Measurements from ENCODE around the gene TMEM167A.
"Not testable (repeated sequence)": the region's sequence is repeated elsewhere in the genome, so short reads cannot be mapped to it uniquely, and the experiment has no call there.

The TMEM167A gene

GRCh38 chr5:83085106-83085505 lies 7.9 kb upstream of the TMEM167A start:
- no peak for DNase-seq

DNA sequence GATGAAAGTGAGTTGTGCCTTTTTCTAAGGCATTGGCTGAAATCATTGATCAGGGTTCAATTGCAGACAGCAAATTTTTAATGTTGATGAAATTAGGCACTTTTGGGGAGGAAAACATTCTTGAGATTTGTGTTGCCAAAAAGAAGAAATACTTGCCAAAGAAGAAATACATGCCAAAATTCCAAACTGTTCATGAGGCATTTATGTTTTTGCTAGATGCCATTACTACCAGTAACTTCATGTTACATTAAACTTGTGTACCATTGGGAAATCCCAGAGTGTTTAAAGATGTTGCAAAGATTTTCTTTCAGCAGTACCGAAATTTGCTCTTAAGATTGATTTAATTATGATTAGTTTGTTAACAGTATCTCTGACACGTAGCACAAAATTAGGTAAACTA lies 7.1 kb upstream of the TMEM167A start:
- no peak for DNase-seq

GRCh38 chr5:83082750-83083149 lies 5.6 kb upstream of the TMEM167A start:
- DNase-seq, result no peak

DNA sequence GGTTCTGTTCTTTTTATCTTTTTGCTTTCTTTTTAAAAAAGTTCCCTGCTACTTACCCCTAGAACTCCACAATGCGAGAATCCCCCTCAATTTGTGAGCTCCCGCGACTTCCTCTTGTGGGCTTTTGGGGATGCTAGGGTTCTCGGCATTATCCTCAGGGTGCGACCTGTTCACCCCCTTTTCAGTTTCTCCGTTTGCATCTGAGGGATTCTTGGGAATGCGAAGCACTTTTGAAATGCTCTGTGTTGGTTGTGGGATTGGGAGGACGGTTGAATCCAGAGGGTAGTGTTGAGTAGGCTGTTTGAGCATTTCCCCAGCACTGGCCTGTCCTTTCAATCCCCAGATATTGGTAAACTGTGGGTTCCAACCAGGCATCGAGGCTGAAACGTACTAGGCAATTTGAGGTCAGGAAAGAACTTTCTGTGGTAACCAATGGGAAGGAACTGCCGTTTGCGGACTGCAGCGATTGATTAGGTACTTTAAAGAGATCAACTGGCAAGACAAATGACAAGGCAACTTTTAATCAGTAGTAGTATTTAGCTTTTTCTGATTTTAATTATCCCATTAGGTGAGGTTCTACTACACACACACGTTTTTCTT lies 568 bp upstream of the TMEM167A start:
- no peak for DNase-seq

DNA sequence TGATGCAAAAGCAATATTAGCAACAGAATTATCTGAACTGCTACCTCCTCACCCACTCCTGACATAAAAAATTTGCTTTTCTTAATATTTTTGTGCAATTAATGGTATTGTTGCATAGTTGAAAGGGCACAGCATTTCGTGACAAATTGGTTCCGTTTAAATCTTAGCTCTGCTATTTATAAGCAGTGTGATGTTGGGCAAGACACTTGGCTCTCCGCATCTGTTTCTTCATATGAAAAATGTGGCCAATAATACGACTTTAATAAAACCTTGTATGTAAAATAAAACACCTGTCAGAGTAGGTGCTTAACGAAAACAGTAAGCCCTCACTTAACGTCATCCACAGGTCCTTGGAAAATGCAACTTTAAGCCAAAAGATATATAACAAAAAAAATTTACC lies 4.2 kb downstream of the TMEM167A start:
- no peak for DNase-seq

DNA sequence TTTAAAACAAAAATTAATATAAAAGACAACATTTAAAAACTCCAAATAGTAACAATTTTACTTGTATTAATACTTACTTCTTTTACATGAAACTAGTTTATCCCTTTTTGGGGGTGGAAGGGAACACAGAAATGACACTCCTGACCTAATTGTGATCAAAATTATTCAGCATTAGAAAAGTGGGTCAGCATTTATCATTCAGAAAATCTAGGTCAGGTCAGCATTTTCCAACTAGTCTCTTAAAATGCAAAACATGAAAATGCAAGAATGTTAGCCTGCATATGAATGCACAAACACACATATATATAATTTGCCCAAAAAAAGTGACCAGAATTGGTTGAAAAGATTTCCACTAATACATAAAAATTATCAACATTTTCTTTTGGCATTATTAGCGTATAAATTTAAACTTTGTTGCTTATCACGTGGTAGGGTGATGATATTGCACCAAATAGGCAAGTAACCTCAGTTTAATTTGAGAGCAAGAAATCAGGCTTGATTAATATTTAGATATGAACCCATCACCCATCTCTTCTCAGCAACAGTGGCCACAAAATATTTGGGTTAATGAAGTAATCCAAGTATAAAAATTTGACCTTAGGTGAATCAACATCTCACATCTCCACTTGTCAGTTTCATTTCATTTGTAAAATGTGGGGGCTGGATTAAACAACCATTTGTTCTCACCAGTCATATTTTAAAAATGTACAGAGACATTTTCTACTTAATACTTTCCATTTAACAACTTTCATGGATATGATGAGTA lies 5.7 kb downstream of the TMEM167A start:
- DNase-seq, result no peak

- DNase-seq, result no peak
Measured at GRCh38 chr5:83069096-83069799, 7.9 kb downstream of the TMEM167A start.

GRCh38 chr5:83067377-83067776 lies 9.8 kb downstream of the TMEM167A start:
- DNase-seq, result not testable (repeated sequence)

- no peak for DNase-seq
Measured at GRCh38 chr5:83066548-83067110, 10.6 kb downstream of the TMEM167A start.

DNA sequence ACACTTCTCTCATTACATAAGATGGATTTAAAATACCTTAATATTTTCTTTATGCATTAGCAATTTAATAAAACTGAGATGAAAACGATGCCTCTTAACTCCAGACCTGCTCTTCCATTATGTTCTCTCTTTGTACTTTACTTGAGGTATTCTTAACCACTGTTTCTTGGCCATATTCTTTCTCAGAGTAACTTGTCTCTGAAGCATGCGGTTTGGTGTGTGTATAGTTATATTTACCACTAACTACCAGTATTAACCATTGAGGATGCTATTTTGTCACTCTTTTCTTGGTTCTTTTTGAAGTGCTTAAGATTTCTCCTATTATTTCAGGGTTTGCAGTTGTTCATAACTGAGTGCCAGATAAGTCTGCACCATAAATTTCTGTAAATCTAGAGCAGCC lies 17.9 kb downstream of the TMEM167A start:
- no peak for DNase-seq

- DNase-seq, result no peak
Measured at GRCh38 chr5:83058726-83059125, 18.5 kb downstream of the TMEM167A start.

GRCh38 chr5:83055166-83055565 lies 22.0 kb downstream of the TMEM167A start:
- no peak for DNase-seq

GRCh38 chr5:83050723-83051340 lies 26.4 kb downstream of the TMEM167A start:
- no peak for DNase-seq

- DNase-seq, result no peak
Measured at GRCh38 chr5:83049370-83049885, 27.8 kb downstream of the TMEM167A start.

GRCh38 chr5:83048811-83049210 lies 28.4 kb downstream of the TMEM167A start:
- DNase-seq, result no peak

- DNase-seq, result no peak
Measured at GRCh38 chr5:83048277-83048676, 28.9 kb downstream of the TMEM167A start.

DNA sequence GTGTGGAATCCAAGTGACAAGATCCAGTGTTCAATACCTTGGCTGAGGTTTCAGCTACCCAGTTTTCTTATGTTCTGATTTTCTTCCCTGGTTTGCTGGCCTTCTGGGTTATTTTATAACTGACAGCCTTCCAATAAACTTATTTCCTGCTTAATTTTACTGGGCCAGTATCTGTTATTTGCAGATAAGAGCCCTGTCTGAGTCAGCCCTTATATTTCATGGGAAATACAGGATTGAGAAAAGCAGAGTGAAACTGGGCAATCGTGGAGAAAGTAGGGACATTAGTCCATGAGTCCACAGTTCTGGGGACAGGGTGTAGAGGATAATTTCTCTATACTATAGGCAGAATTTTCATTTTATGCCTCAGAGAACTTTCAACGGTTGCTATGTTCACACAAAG lies 32.3 kb downstream of the TMEM167A start:
- no peak for DNase-seq

DNA sequence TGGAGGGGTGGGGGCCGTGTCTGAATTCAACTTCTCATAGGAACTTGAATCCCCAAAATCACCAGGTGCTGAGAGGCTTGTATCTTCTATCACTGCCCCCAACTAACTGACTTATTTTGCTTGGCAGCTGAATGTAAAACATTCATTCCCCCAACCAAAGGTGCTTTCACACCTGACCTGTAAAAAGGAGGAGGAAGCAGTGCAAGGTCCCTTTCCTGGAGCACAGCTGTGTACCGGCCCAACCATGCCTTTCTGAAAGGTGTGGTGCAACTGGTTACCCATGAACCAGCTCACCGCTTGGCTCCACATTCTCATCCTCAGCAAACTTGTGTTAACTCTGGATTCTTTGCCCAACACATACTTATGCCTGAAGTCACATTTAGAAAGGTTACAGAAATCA lies 34.7 kb downstream of the TMEM167A start:
- DNase-seq, result no peak

DNA sequence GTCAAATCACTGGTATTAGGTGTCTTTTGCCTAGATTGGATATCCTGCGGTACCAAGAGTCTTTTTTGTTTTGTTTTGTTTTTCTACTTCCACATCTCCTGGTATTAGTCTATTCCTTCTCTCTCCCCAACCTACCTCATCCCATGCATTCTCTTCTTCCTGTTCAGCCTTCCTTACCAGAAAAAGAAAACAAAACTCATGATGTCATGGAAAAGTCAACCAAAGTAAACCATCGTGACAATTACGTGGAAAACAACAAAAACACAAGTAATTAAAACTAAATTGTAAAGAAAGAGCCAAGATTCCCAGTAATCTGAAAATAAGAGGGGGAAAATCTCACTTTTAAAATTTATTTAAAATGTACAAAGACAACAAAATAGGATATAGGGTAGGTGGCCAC lies 38.3 kb downstream of the TMEM167A start:
- DNase-seq, result no peak

- no peak for DNase-seq
Measured at GRCh38 chr5:83036991-83037575, 40.1 kb downstream of the TMEM167A start.

DNA sequence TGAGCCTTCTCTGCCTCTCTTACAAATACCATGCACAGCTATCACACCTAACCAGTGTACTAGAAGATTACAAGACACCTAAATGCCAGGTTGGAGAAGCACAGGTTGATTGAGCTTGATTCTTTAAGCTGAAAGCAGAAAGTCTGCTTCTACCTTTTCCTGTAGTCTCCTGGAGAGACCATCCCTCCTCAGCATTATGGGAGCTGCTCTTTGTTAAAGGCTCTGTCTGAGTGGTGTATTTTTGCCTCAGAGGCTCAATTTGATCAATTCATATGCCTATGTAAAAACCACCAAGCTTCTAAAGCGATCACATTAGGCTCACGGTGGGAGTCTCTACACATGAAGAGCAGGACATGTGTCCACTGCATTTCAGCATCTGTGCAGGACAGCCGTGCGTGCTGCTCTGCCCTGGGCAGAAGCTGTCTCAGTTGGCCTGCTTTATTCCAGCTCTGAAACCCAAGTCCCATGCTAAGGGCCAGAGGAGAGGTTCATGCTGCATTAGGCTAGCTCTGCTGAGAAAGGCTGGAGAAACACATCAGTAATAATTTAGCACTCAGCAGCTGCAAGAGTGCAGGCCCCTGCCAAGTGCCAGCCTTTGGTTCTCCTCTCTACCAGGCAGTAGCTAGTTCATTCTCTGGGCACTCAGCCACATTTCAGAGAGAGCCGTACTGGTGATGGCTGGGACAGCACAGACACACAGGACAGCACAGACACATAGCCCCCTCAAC lies 41.7 kb downstream of the TMEM167A start:
- DNase-seq, result no peak

Measured in CD4-positive, alpha-beta T cell treated with Interleukin-12 subunit alpha and Interleukin-12 subunit beta, for 1 hour (primary cell).